Skeletal muscle cell (primary cell): Measurements from ENCODE around the gene FAM76B.

Experiments used
- DNase-seq: peaks from one replicate; pipeline ENCODE4 v3.0.0-alpha.2; 2010; ENCODE audit warnings: low read depth
- H3K4me3 ChIP-seq: 2 replicates; pipeline ENCODE4 v1.5.1; 2011; ENCODE audit warnings: low read depth, mild to moderate bottlenecking, control low read depth, low read length, moderate library complexity

The FAM76B gene

GRCh38 chr11:95793116-95793515 is 3.5 kb upstream of the FAM76B start:
- no peak for DNase-seq
- H3K4me3 ChIP-seq = no peak overlapping the region

- no peak overlapping the region for H3K4me3 ChIP-seq
- no peak for DNase-seq
Measured at GRCh38 chr11:95792700-95793099, 3.1 kb upstream of the FAM76B start.

DNA sequence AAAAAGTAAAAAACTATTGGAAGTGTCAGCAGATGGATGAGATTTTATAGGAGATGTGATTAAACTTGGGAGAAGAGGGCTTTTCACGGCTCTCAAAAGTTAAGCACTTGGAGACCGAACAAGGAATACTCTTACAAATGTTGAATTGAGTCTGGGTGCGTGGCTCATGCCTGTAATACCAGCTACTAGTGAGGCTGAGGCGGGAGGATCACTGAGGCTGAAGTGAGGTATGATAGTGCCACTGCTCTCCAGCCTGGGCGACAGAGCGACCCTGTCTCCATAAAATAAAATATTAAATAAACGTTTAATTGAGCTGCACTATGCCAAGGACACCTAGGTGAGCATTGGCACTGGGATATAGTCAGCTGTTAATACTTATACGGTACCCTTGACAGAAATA is 2.6 kb upstream of the FAM76B start:
- no peak for DNase-seq
- H3K4me3 ChIP-seq = no peak overlapping the region

DNA sequence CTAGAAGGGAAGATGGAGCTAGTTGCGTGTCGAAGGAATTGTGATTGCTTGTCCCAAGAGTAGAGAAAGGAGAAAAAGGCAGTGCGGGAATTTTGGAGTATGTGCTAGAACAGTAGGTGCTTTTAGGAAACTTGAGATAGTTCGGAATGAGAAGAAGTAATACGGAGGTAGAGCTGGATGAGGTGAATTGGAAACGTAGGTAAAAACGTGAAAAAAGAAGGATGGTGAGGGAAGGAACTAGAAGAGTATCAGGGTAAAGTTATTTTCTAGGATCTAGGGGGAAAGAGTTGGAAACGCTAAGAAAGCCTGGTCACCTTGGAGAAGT is 2.1 kb upstream of the FAM76B start:
- H3K4me3 ChIP-seq = peak overlapping the region; percentile 96
- no peak for DNase-seq

GRCh38 chr11:95790933-95791708 is 1.5 kb upstream of the FAM76B start:
- peak; percentile 25 for DNase-seq
- peak overlapping the region; percentile 96 for H3K4me3 ChIP-seq

DNA sequence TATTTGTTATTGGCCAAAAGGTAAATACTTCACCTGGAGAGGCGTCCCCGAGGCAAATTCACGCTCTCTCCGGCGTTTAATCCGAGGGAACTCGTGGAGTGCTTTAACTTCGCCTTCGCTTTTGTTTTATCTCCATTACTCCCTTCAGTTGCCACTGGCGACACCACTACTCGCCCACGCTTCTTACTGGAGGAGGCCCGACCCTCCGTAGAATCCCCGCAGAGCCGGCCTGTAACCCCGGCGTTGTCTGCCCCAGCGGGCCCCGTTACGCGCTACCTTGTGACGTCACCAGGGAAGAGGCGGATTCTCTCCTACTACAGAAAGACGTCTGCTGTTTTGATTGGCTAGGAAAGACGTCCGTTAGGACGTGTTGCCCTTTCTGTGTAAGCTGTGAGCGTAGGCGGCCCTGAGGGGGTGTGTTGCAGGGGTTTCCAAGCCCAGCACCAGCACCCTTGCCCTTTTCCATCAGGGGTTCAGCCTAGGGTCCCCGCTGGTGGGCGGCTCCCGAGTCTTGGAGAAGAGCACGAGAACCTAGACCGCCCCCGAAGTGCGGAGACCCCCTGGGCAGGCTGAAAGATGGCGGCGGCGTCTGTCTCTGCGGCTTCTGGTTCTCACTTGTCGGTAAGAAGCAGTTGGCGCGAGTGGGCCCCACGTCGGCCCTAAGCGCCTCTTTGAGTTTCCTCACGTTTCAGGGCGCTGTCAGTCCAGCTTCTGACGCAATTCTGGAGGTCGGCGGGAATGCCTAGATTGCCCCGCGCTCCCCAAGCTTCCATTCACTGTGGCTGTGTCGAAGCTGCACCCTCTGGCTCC is 746 bp upstream of the FAM76B start, which contains the start of gene CEP57:
Gene CEP57 (plus strand): TSS at position 376 of the 810 bp plus-strand sequence. CDS start 201 bp downstream, at position 577.
- DNase-seq = peak; percentile 96
- H3K4me3 ChIP-seq = peak within 1 kb of the TSS; percentile 96

GRCh38 chr11:95788921-95789505 is 569 bp downstream of the FAM76B start:
- H3K4me3 ChIP-seq = peak overlapping the region; percentile 96
- DNase-seq = no peak

DNA sequence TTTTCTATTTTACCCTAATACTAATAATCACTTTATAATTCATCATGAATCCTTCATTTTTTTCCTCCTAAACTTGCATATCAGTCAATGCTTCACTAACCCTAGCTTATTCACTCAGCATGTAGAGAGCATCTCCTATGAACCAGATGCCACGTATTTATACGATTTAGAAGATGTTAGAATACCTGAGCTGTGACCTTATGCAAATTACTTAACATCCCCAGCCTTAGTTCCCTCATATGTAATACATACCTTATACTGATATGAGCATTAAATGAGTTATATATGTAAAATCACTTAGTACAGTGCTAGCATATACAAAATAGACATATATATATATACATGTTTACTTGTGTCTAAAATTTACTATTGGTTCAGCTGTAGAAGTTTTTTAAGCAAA is 9.0 kb downstream of the FAM76B start:
- no peak for DNase-seq
- H3K4me3 ChIP-seq = no peak overlapping the region

GRCh38 chr11:95778699-95779098 is 10.9 kb downstream of the FAM76B start:
- no peak for DNase-seq
- H3K4me3 ChIP-seq = no peak overlapping the region

- no peak overlapping the region for H3K4me3 ChIP-seq
- DNase-seq = no peak
Measured at GRCh38 chr11:95776859-95777258, 12.7 kb downstream of the FAM76B start.

- H3K4me3 ChIP-seq = no peak overlapping the region
- DNase-seq = no peak
Measured at GRCh38 chr11:95768521-95768920, 21.1 kb downstream of the FAM76B start.

DNA sequence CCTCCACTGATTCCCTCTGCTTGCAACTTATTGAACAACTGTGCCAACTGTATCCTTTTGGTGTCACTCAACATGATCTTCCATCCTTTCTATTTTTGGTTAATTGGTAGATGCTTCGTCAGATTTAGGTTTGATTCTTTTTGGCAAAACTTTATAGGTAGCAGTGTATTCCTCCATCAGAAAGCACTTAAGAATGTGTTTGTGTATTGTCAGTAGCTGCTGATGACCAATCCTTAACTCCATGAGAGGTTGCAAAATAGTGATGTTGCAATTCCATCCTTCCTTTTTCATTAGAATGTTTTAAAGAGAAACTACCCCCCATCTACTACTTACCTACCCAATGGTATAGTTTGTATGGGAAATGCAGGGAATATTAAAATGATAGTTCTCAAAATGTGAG is 22.1 kb downstream of the FAM76B start:
- DNase-seq = peak; percentile 48
- no peak overlapping the region for H3K4me3 ChIP-seq

- H3K4me3 ChIP-seq = no peak overlapping the region
- DNase-seq = no peak
Measured at GRCh38 chr11:95766701-95767100, 22.9 kb downstream of the FAM76B start.

DNA sequence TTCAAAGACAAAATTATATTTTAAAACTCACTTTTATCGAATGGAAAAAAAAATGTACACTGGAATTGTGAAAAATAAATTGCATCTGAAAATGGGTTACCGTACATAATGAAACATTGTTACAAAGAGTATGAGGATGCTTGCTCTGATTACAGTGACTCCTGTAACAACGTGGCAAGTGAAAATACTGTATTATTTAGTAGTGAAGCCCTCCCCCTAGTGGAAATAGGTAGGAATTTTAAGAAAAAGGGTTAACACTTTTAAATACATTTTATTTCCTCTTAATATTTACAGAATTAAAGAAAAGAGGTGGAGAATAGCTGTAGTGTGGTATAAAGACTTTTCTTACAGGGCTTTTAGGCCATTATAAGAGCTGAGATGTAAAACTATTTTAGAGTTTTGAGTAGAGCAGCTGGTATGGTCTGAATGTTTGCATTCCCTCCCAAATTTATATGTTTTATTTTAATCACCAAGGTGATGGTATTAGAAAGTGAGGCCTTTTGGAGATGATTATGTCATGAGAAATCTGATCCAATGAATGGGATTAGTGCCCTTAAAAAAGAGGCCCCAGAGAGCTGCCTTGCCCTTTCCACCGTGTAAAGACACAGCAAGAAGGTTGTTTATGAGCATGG is 25.2 kb downstream of the FAM76B start:
- peak; percentile 17 for DNase-seq
- H3K4me3 ChIP-seq = no peak overlapping the region

GRCh38 chr11:95762534-95762933 is 27.0 kb downstream of the FAM76B start:
- no peak overlapping the region for H3K4me3 ChIP-seq
- DNase-seq = no peak

GRCh38 chr11:95760941-95761340 is 28.6 kb downstream of the FAM76B start:
- no peak for DNase-seq
- no peak overlapping the region for H3K4me3 ChIP-seq

DNA sequence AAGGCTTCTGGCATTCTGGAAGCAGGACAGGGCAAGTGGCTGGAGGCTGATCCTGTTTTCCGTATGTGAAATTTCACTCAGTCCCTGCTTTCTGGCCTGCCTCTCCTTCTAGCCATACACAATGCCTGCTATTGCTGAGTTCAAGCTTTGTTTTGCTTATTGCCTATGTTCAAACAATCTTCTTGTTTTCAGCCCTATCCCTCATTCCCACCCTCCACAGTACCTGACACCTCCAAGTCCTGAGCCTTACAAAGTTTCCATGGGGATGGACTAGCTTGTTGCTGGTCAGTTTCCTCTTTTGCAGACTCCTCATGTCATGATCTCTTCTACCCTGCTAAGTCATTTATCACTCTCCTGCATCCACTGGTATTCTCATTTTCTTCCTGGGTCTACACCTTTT is 38.1 kb downstream of the FAM76B start:
- no peak for DNase-seq
- H3K4me3 ChIP-seq = no peak overlapping the region

GRCh38 chr11:95750101-95750500 is 39.5 kb downstream of the FAM76B start:
- no peak for DNase-seq
- no peak overlapping the region for H3K4me3 ChIP-seq

DNA sequence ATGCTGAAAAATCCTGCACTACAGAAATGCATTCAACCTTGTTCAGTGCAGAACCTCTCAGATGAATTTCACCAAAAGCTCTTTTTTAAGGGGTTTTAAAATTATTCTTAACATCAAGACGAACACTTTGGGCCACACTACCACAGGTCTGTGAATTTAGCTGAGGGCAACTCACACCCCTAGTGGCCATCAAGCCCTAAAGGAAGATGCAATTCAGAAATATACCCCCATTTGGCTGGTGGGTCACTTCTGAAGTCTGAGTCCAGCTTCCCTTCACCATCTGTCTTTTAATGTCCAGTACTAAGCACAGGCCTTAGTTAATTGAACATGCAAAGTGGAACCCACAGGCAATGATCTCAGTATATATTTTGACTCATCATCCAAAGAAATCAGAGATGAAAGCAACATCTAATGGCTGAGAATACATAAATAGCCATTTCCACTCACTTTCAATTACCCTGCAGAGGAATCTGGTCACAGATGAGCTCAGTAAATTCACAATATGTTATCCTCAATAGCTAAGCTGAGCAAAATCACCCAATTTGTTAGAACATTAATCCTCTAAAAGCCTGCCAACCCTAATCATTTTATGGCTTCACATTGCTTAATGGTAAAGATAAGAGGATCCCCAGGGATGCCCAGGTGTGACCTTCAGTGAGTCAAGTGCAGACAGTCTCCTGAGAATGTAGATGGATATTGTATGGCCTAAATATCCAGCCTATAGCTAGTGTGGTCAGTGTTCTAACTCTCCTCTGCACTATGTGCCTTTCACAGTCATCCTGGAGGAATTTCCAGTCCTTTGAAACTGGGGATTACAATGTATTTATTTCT is 50.3 kb downstream of the FAM76B start:
- H3K4me3 ChIP-seq = no peak overlapping the region
- DNase-seq = no peak
